Endodermal cell (in vitro differentiated cells): Measurements from ENCODE around the gene ZNF831. TPM values are rescaled to one million over a fixed set of nuclear protein-coding genes. Genes with fewer than 3 reads are reported as not detected.

Experiments used
- DNase-seq: peaks from one replicate; pipeline ENCODE4 v3.0.0-alpha.2; 2017
- H3K27ac ChIP-seq: 2 replicates; pipeline ENCODE4 v1.5.1; 2013; ENCODE audit warnings: mild to moderate bottlenecking, low read depth, low read length, moderate library complexity
- H3K27me3 ChIP-seq: 2 replicates; pipeline ENCODE4 v1.6.1; 2013; ENCODE audit warnings: mild to moderate bottlenecking, low read length, moderate library complexity; ENCODE audit not compliant: insufficient read depth, control insufficient read depth, poor library complexity, severe bottlenecking
- H3K36me3 ChIP-seq: 2 replicates; pipeline ENCODE4 v1.7.0; 2013; ENCODE audit warnings: mild to moderate bottlenecking, low read length, moderate library complexity; ENCODE audit not compliant: control insufficient read depth, insufficient read depth
- H3K4me1 ChIP-seq: one replicate; pipeline ENCODE4 v1.7.0; 2013; ENCODE audit warnings: low read length; ENCODE audit not compliant: control insufficient read depth, insufficient read depth
- H3K4me3 ChIP-seq: 2 replicates; pipeline ENCODE4 v1.5.1; 2013; ENCODE audit warnings: mild to moderate bottlenecking, low read length, moderate library complexity
- H3K9ac ChIP-seq: 2 replicates; pipeline ENCODE4 v1.6.1; 2013; ENCODE audit warnings: mild to moderate bottlenecking, low read length, moderate library complexity; ENCODE audit not compliant: poor library complexity, severe bottlenecking; ENCODE audit errors: extremely low read depth
- H3K9me3 ChIP-seq: 2 replicates; pipeline ENCODE4 v1.6.1; 2013; ENCODE audit warnings: mild to moderate bottlenecking, low read length, moderate library complexity; ENCODE audit not compliant: control insufficient read depth
- H3K27ac Mint-ChIP-seq: 2 replicates; pipeline ENCODE4 v1.8.0; 2020; ENCODE audit warnings: mixed read lengths
- H3K27me3 Mint-ChIP-seq: 2 replicates; pipeline ENCODE4 v1.8.0; 2021; ENCODE audit warnings: mild to moderate bottlenecking, mixed read lengths; ENCODE audit not compliant: insufficient read depth
- H3K36me3 Mint-ChIP-seq: 2 replicates; pipeline ENCODE4 v1.8.0; 2020; ENCODE audit warnings: low read depth, mixed read lengths
- H3K4me1 Mint-ChIP-seq: 2 replicates; pipeline ENCODE4 v1.8.0; 2020; ENCODE audit warnings: mixed read lengths
- H3K4me3 Mint-ChIP-seq: 2 replicates; pipeline ENCODE4 v1.8.0; 2020; ENCODE audit warnings: mild to moderate bottlenecking, moderate library complexity, mixed read lengths
- H3K9me3 Mint-ChIP-seq: 2 replicates; pipeline ENCODE4 v1.8.0; 2020; ENCODE audit warnings: mild to moderate bottlenecking, mixed read lengths
- CTCF ChIP-seq: fragments of 200-600 bp; sonication (generic); conservative IDR thresholded peaks from 2 replicates; pipeline ENCODE4 v1.5.0; 2021; ENCODE audit warnings: antibody characterized with exemption, mild to moderate bottlenecking
- WGBS, 2 experiments: methylation state at CpG; one replicate each; pipeline versions ENCODE4 v1.1.5 to v1.1.7; 2013; ENCODE audit warnings: missing lambda C conversion rate in 2 of 2, mixed read lengths in 1 of 2; ENCODE audit not compliant: insufficient coverage in 1 of 2, insufficient read length in 1 of 2; 5-methylcytosine and 5-hydroxymethylcytosine counted together
- total RNA-seq, 2 donors: library from RNA; stranded (reverse); fragmentation: NEBNext Ultra II Directional in 1 of 2; extraction: Animal tissue kit (Norgen Biotek cat#: 25700) in 1 of 2; gene quantifications; 2 replicates in 1 of 2; 3 replicates in 1 of 2; pipeline ENCODE4 v1.2.1, GENCODE V29; 2021

ZNF831 gene
- total RNA-seq, 2 donors from 2014 or later = not detected

GRCh38 chr20:59120491-59120890 lies 43.1 kb upstream of the ZNF831 start:
- H3K4me1 Mint-ChIP-seq = peaks cover 10% of the 10 kb centered on the region
- H3K36me3 Mint-ChIP-seq = no peaks in the 10 kb centered on the region
- no peak overlapping the region for H3K27ac Mint-ChIP-seq
- no peak for TF ChIP-seq CTCF
- H3K27me3 ChIP-seq = no peaks in the 10 kb centered on the region
- peaks cover 14% of the 10 kb centered on the region for H3K9me3 Mint-ChIP-seq
- 82 to 92% methylated on average over 6 to 7 of the region's 7 CpGs for WGBS, 2 experiments
- no peak for DNase-seq
- H3K4me1 ChIP-seq = no peaks in the 10 kb centered on the region
- H3K27ac ChIP-seq = no peak overlapping the region
- H3K4me3 ChIP-seq = no peak overlapping the region
- no peak overlapping the region for H3K4me3 Mint-ChIP-seq
- peaks cover 5% of the 10 kb centered on the region for H3K27me3 Mint-ChIP-seq
- H3K36me3 ChIP-seq = no peaks in the 10 kb centered on the region
- peaks cover 6% of the 10 kb centered on the region for H3K9me3 ChIP-seq
- no peak overlapping the region for H3K9ac ChIP-seq

- Histone ChIP-seq H3K4me3 (no peak overlapping the region), H3K36me3 (no peaks in the 10 kb centered on the region), H3K9ac (no peak overlapping the region), H3K27me3 (no peaks in the 10 kb centered on the region), H3K9me3 (peaks cover 6% of the 10 kb centered on the region), H3K27ac (no peak overlapping the region), H3K4me1 (no peaks in the 10 kb centered on the region)
- Mint-ChIP-seq H3K27ac (no peak overlapping the region), H3K36me3 (no peaks in the 10 kb centered on the region), H3K9me3 (peaks cover 14% of the 10 kb centered on the region), H3K4me3 (no peak overlapping the region), H3K4me1 (peaks cover 14% of the 10 kb centered on the region), H3K27me3 (peaks cover 5% of the 10 kb centered on the region)
- no peak for TF ChIP-seq CTCF
- WGBS, 2 experiments = 99 to 100% methylated on average over 3 to 5 of the region's 5 CpGs
- DNase-seq = no peak
These were observed 42.7 kb upstream of the ZNF831 start for GRCh38 chr20:59120919-59121318.

GRCh38 chr20:59121714-59122565 lies 41.7 kb upstream of the ZNF831 start:
- no peaks in the 10 kb centered on the region for H3K36me3 ChIP-seq
- Mint-ChIP-seq H3K36me3 (no peaks in the 10 kb centered on the region), H3K27ac (no peak overlapping the region), H3K9me3 (peaks cover 14% of the 10 kb centered on the region), H3K27me3 (peaks cover 5% of the 10 kb centered on the region), H3K4me3 (no peak overlapping the region), H3K4me1 (peaks cover 23% of the 10 kb centered on the region)
- H3K27me3 ChIP-seq = no peaks in the 10 kb centered on the region
- WGBS, 2 experiments = 51 to 70% methylated on average over 6 to 8 of the region's 8 CpGs
- H3K4me1 ChIP-seq = peaks cover 3% of the 10 kb centered on the region
- peak; percentile 71 for DNase-seq
- peak overlapping the region; percentile 54 for H3K27ac ChIP-seq
- TF ChIP-seq CTCF = no peak
- peaks cover 6% of the 10 kb centered on the region for H3K9me3 ChIP-seq
- no peak overlapping the region for H3K4me3 ChIP-seq
- no peak overlapping the region for H3K9ac ChIP-seq
